DOHH2 (cell line): Measurements from ENCODE around the gene DHX30.

Source experiments
- H3F3A ChIP-seq: fragments of 200-600 bp; sonication (generic), shearing (Covaris generic); 2 replicates; pipeline ENCODE4 v1.6.0; 2016; ENCODE audit warnings: antibody characterized with exemption, mild to moderate bottlenecking; ENCODE audit not compliant: control insufficient read depth, insufficient read depth
- H3K27ac ChIP-seq: fragments of 200-600 bp; sonication (generic); 2 replicates; pipeline ENCODE4 v1.5.1; 2014; ENCODE audit warnings: low read depth, mild to moderate bottlenecking, low read length, moderate library complexity
- H3K27me3 ChIP-seq: fragments of 200-600 bp; sonication (generic); 2 replicates; pipeline ENCODE4 v1.6.1; 2014; ENCODE audit warnings: mild to moderate bottlenecking, low read length, mixed read lengths; ENCODE audit not compliant: control insufficient read depth
- H3K36me3 ChIP-seq: fragments of 200-600 bp; sonication (generic); 2 replicates; pipeline ENCODE4 v1.6.1; 2014; ENCODE audit warnings: mild to moderate bottlenecking, low read length, moderate library complexity, mixed read lengths; ENCODE audit not compliant: control insufficient read depth
- H3K4me1 ChIP-seq: fragments of 200-600 bp; sonication (generic); 2 replicates; pipeline ENCODE4 v1.6.1; 2014; ENCODE audit warnings: mild to moderate bottlenecking, low read length, mixed read lengths; ENCODE audit not compliant: control insufficient read depth
- H3K4me2 ChIP-seq: fragments of 200-600 bp; sonication (generic); 2 replicates; pipeline ENCODE4 v1.6.0; 2014; ENCODE audit warnings: mild to moderate bottlenecking, low read length, moderate library complexity
- H3K4me3 ChIP-seq: fragments of 200-600 bp; sonication (generic); 2 replicates; pipeline ENCODE4 v1.5.1; 2014; ENCODE audit warnings: mild to moderate bottlenecking, low read length, mixed read lengths
- H3K79me2 ChIP-seq: fragments of 200-600 bp; sonication (generic); 2 replicates; pipeline ENCODE4 v1.6.1; 2014; ENCODE audit warnings: mild to moderate bottlenecking, low read length, mixed read lengths; ENCODE audit not compliant: control insufficient read depth
- H3K9me2 ChIP-seq: fragments of 200-600 bp; sonication (generic); replicated peaks from 2 replicates; pipeline ENCODE4 v1.6.1; 2014; ENCODE audit warnings: mild to moderate bottlenecking, low read length, mixed read lengths; ENCODE audit not compliant: control insufficient read depth
- H3K9me3 ChIP-seq: fragments of 200-600 bp; sonication (generic); 2 replicates; pipeline ENCODE4 v1.6.1; 2014; ENCODE audit warnings: antibody characterized with exemption, low read length, mixed read lengths; ENCODE audit not compliant: control insufficient read depth, insufficient read depth
- H4K20me1 ChIP-seq: fragments of 200-600 bp; sonication (generic); 2 replicates; pipeline ENCODE4 v1.6.0; 2014; ENCODE audit warnings: low read depth, mild to moderate bottlenecking, antibody characterized with exemption, low read length, moderate library complexity; ENCODE audit not compliant: control insufficient read depth, insufficient read depth
- CTCF ChIP-seq: fragments of 200-600 bp; sonication (generic); IDR thresholded peaks from one replicate; pipeline ENCODE4 v1.5.1; 2014; ENCODE audit warnings: antibody characterized with exemption, mild to moderate bottlenecking, low read depth, low read length; ENCODE audit not compliant: poor library complexity, severe bottlenecking
- EZH2phosphoT487 ChIP-seq: fragments of 200-600 bp; sonication (generic); IDR thresholded peaks from 2 replicates; pipeline ENCODE4 v1.6.1; 2017; ENCODE audit warnings: borderline replicate concordance, mild to moderate bottlenecking, antibody characterized with exemption, low read length, moderate library complexity, mixed read lengths

The DHX30 gene

GRCh38 chr3:47778746-47779145 lies 24.2 kb upstream of the DHX30 start:
- Histone ChIP-seq H3F3A (peaks cover 8% of the 10 kb centered on the region), H3K27ac (no peak overlapping the region), H3K4me3 (peak overlapping the region; percentile 90), H3K4me2 (peak overlapping the region; percentile 78), H3K9me3 (no peaks in the 10 kb centered on the region), H3K4me1 (peaks cover 36% of the 10 kb centered on the region), H3K36me3 (peaks cover 53% of the 10 kb centered on the region), H4K20me1 (peaks cover 7% of the 10 kb centered on the region), H3K9me2 (no peaks in the 10 kb centered on the region), H3K79me2 (peaks cover 88% of the 10 kb centered on the region), H3K27me3 (no peaks in the 10 kb centered on the region)
- no peak for TF ChIP-seq CTCF
- no peak for TF ChIP-seq EZH2phosphoT487

- peak overlapping the region; percentile 90 for H3K4me3 ChIP-seq
- H3K27ac ChIP-seq, result peak overlapping the region; percentile 85
- no peaks in the 10 kb centered on the region for H3K9me3 ChIP-seq
- H3K27me3 ChIP-seq, result no peaks in the 10 kb centered on the region
- TF ChIP-seq CTCF (no peak), EZH2phosphoT487 (no peak)
- H3K79me2 ChIP-seq, result peaks cover 65% of the 10 kb centered on the region
- peaks cover 38% of the 10 kb centered on the region for H3K4me1 ChIP-seq
- peak overlapping the region; percentile 78 for H3K4me2 ChIP-seq
- H3K9me2 ChIP-seq, result no peaks in the 10 kb centered on the region
- peaks cover 44% of the 10 kb centered on the region for H3K36me3 ChIP-seq
- H4K20me1 ChIP-seq, result peaks cover 7% of the 10 kb centered on the region
- peaks cover 9% of the 10 kb centered on the region for H3F3A ChIP-seq
Observed at GRCh38 chr3:47780741-47781684, 21.9 kb upstream of the DHX30 start.

GRCh38 chr3:47781685-47782445 lies 21.1 kb upstream of the DHX30 start, which contains the start of gene SMARCC1:
Gene SMARCC1, minus strand, starts transcription at chr3:47781893. Its CDS starts 96 bp downstream, at chr3:47781797.
- H3K27me3 ChIP-seq, result no peaks in the 10 kb centered on the region
- H3K4me3 ChIP-seq, result peak within 1 kb of the TSS; percentile 90
- H3K9me2 ChIP-seq, result no peaks in the 10 kb centered on the region
- peak within 1 kb of the TSS; percentile 78 for H3K4me2 ChIP-seq
- TF ChIP-seq CTCF, result no peak
- no peak for TF ChIP-seq EZH2phosphoT487
- peaks cover 41% of the 10 kb centered on the region for H3K36me3 ChIP-seq
- peaks cover 9% of the 10 kb centered on the region for H3F3A ChIP-seq
- peaks cover 38% of the 10 kb centered on the region for H3K4me1 ChIP-seq
- peak within 1 kb of the TSS; percentile 85 for H3K27ac ChIP-seq
- H3K79me2 ChIP-seq, result peaks cover 57% of the 10 kb centered on the region
- H3K9me3 ChIP-seq, result no peaks in the 10 kb centered on the region
- peaks cover 7% of the 10 kb centered on the region for H4K20me1 ChIP-seq
